ENCODE results near the gene SAP30L. TPM values are rescaled to one million over a fixed set of nuclear protein-coding genes. Genes with fewer than 3 reads are reported as not detected.

The SAP30L gene
- total and polyA plus RNA-seq, 2 of the 13 experiments (the other 11 are each of a cell fraction or from before 2014, with no cell fraction given), result 27.9 to 37.2 TPM

- TF ChIP-seq TEAD2 (CRISPR knock-in tag; IDR thresholded peaks at IDR 0.05) (no peak), CC2D1A (CRISPR knock-in tag; IDR thresholded peaks at IDR 0.05) (no peak), ZNF251 (CRISPR knock-in tag; IDR thresholded peaks at IDR 0.05) (no peak), EZH2 (conservative IDR thresholded peaks at IDR 0.05; ENCODE audit: low read depth, low read length) (no peak), ZNF329 (CRISPR knock-in tag; IDR thresholded peaks at IDR 0.05; ENCODE audit: low read depth) (no peak), NR1H2 (CRISPR knock-in tag; IDR thresholded peaks at IDR 0.05; ENCODE audit: borderline replicate concordance, low read depth) (no peak), ZNF770 (CRISPR knock-in tag; IDR thresholded peaks at IDR 0.05) (no peak), ZNF501 (CRISPR knock-in tag; IDR thresholded peaks at IDR 0.05) (peak; percentile 70; the same call in 1 of the 2 replicates), ELK4 (CRISPR knock-in tag; IDR thresholded peaks at IDR 0.05; ENCODE audit: borderline replicate concordance) (no peak), TOE1 (CRISPR knock-in tag; IDR thresholded peaks at IDR 0.05) (no peak), ZNF414 (CRISPR knock-in tag; IDR thresholded peaks at IDR 0.05) (peak; percentile 45; the same call in 1 of the 2 replicates), KAT7 (CRISPR knock-in tag; IDR thresholded peaks at IDR 0.05; ENCODE audit: borderline replicate concordance) (no peak), SAFB2 (CRISPR knock-in tag; IDR thresholded peaks at IDR 0.05; ENCODE audit: borderline replicate concordance, low read depth) (0 out of 2 replicates have a peak, but pooled peaks have one; percentile 16), ATF6 (CRISPR knock-in tag; conservative IDR thresholded peaks at IDR 0.05) (no peak), LBX2 (CRISPR knock-in tag; IDR thresholded peaks at IDR 0.05; ENCODE audit: borderline replicate concordance) (no peak), HMGA1 (CRISPR knock-in tag; conservative IDR thresholded peaks at IDR 0.05) (no peak), ZNF766 (CRISPR knock-in tag; IDR thresholded peaks at IDR 0.05; ENCODE audit: borderline replicate concordance) (no peak), ZNF670 (CRISPR knock-in tag; IDR thresholded peaks at IDR 0.05; ENCODE audit: borderline replicate concordance) (no peak), MAFK (conservative IDR thresholded peaks at IDR 0.05 in 1 of 2, IDR thresholded peaks at IDR 0.05 in 1 of 2; ENCODE audit: low read length in 2 of 2) (no peak), ZNF234 (CRISPR knock-in tag; conservative IDR thresholded peaks at IDR 0.05) (no peak), ZNF124 (CRISPR knock-in tag; IDR thresholded peaks at IDR 0.05) (no peak), ZNF782 (CRISPR knock-in tag; IDR thresholded peaks at IDR 0.05; ENCODE audit: borderline replicate concordance) (no peak; the same call in 1 of the 2 replicates), GFI1 (CRISPR knock-in tag; IDR thresholded peaks at IDR 0.05; ENCODE audit: borderline replicate concordance) (no peak), RELA (CRISPR knock-in tag; IDR thresholded peaks at IDR 0.05) (no peak)
These were observed at the start of gene SAP30L (continued) for GRCh38 chr5:154445422-154446194.
